ENCODE data around the gene EGFL6. TPM values are rescaled to one million over a fixed set of nuclear protein-coding genes. Genes with fewer than 3 reads are reported as not detected.
A peak's percentile ranks its signal among the peaks of the same experiment; 100 is the strongest.

EGFL6 gene
- total and polyA plus RNA-seq, 2 of the 13 experiments (the other 11 are each of a cell fraction or from before 2014, with no cell fraction given), result not detected

DNA sequence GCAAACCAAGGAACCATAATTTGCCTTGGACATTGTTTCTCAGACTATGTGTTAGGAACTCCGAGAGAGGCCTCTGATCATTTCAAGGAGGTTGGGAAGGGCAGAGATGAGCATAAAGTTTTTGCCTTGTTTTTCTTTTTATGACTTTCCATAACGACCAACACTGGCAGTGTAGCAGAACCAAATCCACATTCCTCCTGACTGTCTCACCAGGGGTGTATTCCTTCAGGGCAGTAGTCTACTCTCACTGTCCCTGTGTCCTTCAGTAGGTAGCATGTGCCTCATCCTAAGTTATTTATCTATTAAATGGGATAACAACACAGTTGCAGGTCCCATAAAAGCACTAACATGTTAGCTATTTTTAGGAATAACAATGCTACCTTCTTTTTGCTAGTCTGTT lies 20.8 kb downstream of the EGFL6 start (continued):
- TF ChIP-seq CC2D1A (CRISPR knock-in tag; IDR thresholded peaks at IDR 0.05) (no peak), GZF1 (CRISPR knock-in tag; IDR thresholded peaks at IDR 0.05) (no peak), NR2C2 (CRISPR knock-in tag; IDR thresholded peaks at IDR 0.05; ENCODE audit: borderline replicate concordance) (no peak), SRY (CRISPR knock-in tag; IDR thresholded peaks at IDR 0.05) (no peak), DMAP1 (CRISPR knock-in tag; IDR thresholded peaks at IDR 0.05) (no peak)

DNA sequence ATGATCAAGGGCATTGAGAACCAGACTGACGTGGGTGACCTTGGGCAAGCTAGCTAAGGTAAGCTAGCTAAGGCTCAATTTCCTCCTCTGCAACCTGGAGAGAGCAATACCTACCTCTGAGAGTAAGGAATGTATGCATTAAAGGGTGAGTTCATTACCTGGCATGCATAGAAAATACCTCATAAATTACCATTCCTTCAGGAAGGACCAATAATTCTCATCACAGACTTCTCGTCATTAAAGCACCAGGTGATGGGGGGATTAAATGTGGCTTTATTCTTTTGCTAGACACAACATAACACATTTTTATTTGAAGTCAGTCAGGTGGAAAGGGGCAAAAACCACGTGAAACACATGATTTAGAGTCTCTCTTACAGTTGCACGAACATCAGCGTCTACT lies 21.5 kb downstream of the EGFL6 start:
- FAIRE-seq (no peak), ATAC-seq (no peak), DNase-seq (ENCODE audit: low spot score) (no peak)
- TF ChIP-seq, protein P1, sequence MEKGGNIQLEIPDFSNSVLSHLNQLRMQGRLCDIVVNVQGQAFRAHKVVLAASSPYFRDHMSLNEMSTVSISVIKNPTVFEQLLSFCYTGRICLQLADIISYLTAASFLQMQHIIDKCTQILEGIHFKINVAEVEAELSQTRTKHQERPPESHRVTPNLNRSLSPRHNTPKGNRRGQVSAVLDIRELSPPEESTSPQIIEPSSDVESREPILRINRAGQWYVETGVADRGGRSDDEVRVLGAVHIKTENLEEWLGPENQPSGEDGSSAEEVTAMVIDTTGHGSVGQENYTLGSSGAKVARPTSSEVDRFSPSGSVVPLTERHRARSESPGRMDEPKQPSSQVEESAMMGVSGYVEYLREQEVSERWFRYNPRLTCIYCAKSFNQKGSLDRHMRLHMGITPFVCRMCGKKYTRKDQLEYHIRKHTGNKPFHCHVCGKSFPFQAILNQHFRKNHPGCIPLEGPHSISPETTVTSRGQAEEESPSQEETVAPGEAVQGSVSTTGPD (CRISPR knock-in tag; IDR thresholded peaks at IDR 0.05), result no peak
- Histone ChIP-seq H2AFZ (ENCODE audit: low read length) (no peak overlapping the region), H4K20me1 (ENCODE audit: insufficient read depth, low read length) (no peaks in the 10 kb centered on the region), H3K4me3 (replicated peaks in 1 of 3; ENCODE audit: insufficient read depth in 1 of 3, low read depth in 2 of 3, low read length in 3 of 3) (no peak overlapping the region), H3K27me3 (ENCODE audit: control insufficient read depth in 1 of 2, insufficient read depth in 2 of 2, low read length in 2 of 2) (no peaks in the 10 kb centered on the region), H3K9ac (ENCODE audit: insufficient read depth, low read depth, low read length) (no peak overlapping the region), H3K27ac (ENCODE audit: extremely low read length, insufficient read depth, low read length) (no peak overlapping the region), H3K4me1 (ENCODE audit: insufficient read depth, low read length) (no peaks in the 10 kb centered on the region), H3K4me2 (ENCODE audit: low read depth, low read length) (no peak overlapping the region), H3K36me3 (replicated peaks in 1 of 2; ENCODE audit: control insufficient read depth in 1 of 2, insufficient read depth in 2 of 2, low read length in 2 of 2) (no peaks in the 10 kb centered on the region), H3K9me3 (ENCODE audit: low read length) (no peaks in the 10 kb centered on the region), H3K79me2 (ENCODE audit: insufficient read depth, low read length) (no peaks in the 10 kb centered on the region)
- ChIA-PET POLR2A (no interaction called here), CTCF (ENCODE audit: low intra/inter-chr PET ratio, low total read pairs) (no interaction called here)
- in situ Hi-C loops (cut with HindIII; ENCODE audit: extremely low pct_ligation_motif_present, low pct_unique_long_range_greater_than_20kb) (no loop called here), intact Hi-C loops (cut with micrococcal nuclease; ENCODE audit: unreplicated experiment) (no loop called here)
- 25% methylated on average over 5 of the region's 5 CpGs for WGBS (ENCODE audit: low lambda C conversion rate)
- no TSS peak for BruUV-seq (replicated peaks)

DNA sequence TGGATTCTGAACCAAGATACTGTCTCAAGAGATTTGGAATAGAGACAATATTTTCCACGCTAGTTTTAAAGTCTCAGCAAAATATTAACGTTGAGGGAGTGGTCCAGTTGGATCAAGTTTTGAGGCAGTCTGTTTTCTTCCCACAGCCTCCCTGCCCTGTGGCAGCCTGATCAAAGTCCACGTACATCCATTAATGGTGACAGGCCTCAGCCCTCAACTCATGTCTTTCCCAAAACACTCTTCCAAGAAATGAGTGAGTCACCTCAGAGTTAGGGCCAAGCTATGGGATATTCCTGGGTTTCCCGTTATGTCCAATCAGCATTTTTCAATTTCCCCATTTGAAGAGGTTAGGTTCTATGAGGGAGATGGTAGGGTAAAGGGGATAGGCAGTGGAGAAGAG lies 28.5 kb downstream of the EGFL6 start:
- TF ChIP-seq, protein P2, sequence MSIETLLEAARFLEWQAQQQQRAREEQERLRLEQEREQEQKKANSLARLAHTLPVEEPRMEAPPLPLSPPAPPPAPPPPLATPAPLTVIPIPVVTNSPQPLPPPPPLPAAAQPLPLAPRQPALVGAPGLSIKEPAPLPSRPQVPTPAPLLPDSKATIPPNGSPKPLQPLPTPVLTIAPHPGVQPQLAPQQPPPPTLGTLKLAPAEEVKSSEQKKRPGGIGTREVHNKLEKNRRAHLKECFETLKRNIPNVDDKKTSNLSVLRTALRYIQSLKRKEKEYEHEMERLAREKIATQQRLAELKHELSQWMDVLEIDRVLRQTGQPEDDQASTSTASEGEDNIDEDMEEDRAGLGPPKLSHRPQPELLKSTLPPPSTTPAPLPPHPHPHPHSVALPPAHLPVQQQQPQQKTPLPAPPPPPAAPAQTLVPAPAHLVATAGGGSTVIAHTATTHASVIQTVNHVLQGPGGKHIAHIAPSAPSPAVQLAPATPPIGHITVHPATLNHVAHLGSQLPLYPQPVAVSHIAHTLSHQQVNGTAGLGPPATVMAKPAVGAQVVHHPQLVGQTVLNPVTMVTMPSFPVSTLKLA (IDR thresholded peaks at IDR 0.05), result no peak
- TF ChIP-seq MAFK (conservative IDR thresholded peaks at IDR 0.05 in 1 of 2, IDR thresholded peaks at IDR 0.05 in 1 of 2; ENCODE audit: low read length in 2 of 2) (peak; percentile 79 to 83), MAFF (IDR thresholded peaks at IDR 0.05; ENCODE audit: low read depth, low read length) (peak; percentile 82)
- H3K9me3 ChIP-seq (ENCODE audit: low read length), result no peaks in the 10 kb centered on the region
- H2AFZ ChIP-seq (ENCODE audit: low read length), result no peak overlapping the region
- 5% methylated on average over 2 of the region's 4 CpGs for WGBS (ENCODE audit: low lambda C conversion rate)
- H3K4me3 ChIP-seq (replicated peaks in 1 of 3; ENCODE audit: insufficient read depth in 1 of 3, low read depth in 2 of 3, low read length in 3 of 3), result no peak overlapping the region
- no peak for FAIRE-seq
- no TSS peak for BruUV-seq (replicated peaks)
- H3K27ac ChIP-seq (ENCODE audit: extremely low read length, insufficient read depth, low read length), result no peak overlapping the region
- ATAC-seq, result no peak
- intact Hi-C loops (cut with micrococcal nuclease; ENCODE audit: unreplicated experiment) (no loop called here), in situ Hi-C loops (cut with HindIII; ENCODE audit: extremely low pct_ligation_motif_present, low pct_unique_long_range_greater_than_20kb) (no loop called here)
- no peak for DNase-seq (ENCODE audit: low spot score)
- CTCF ChIA-PET (ENCODE audit: low intra/inter-chr PET ratio, low total read pairs), result no interaction called here
- POLR2A ChIA-PET, result no interaction called here
- H3K36me3 ChIP-seq (replicated peaks in 1 of 2; ENCODE audit: control insufficient read depth in 1 of 2, insufficient read depth in 2 of 2, low read length in 2 of 2), result no peaks in the 10 kb centered on the region
- H3K4me1 ChIP-seq (ENCODE audit: insufficient read depth, low read length), result no peaks in the 10 kb centered on the region
- no peaks in the 10 kb centered on the region for H3K79me2 ChIP-seq (ENCODE audit: insufficient read depth, low read length)
- no peak overlapping the region for H3K9ac ChIP-seq (ENCODE audit: insufficient read depth, low read depth, low read length)
- no peak overlapping the region for H3K4me2 ChIP-seq (ENCODE audit: low read depth, low read length)
- no peaks in the 10 kb centered on the region for H4K20me1 ChIP-seq (ENCODE audit: insufficient read depth, low read length)
- no peaks in the 10 kb centered on the region for H3K27me3 ChIP-seq (ENCODE audit: control insufficient read depth in 1 of 2, insufficient read depth in 2 of 2, low read length in 2 of 2)
